PC-3 (cell line): ENCODE data around the gene HINFP.

Source experiments
- EZH2 ChIP-seq: fragments of 300-600 bp; sonication (generic); IDR thresholded peaks from one replicate; pipeline ENCODE4 v1.6.1; 2017; ENCODE audit warnings: antibody characterized with exemption, mild to moderate bottlenecking, low read length; ENCODE audit not compliant: unreplicated experiment
- EZH2phosphoT487 ChIP-seq: fragments of 300-600 bp; sonication (generic); IDR thresholded peaks from 2 replicates; pipeline ENCODE4 v1.6.1; 2018; ENCODE audit warnings: mild to moderate bottlenecking, antibody characterized with exemption, low read length, borderline replicate concordance
- TF ChIP-seq, protein P1 (sequence below): fragments of 300-600 bp; sonication (generic); conservative IDR thresholded peaks from 2 replicates; pipeline ENCODE4 v1.5.1; 2017; ENCODE audit warnings: antibody characterized with exemption, low read depth, mild to moderate bottlenecking, low read length

DNA sequence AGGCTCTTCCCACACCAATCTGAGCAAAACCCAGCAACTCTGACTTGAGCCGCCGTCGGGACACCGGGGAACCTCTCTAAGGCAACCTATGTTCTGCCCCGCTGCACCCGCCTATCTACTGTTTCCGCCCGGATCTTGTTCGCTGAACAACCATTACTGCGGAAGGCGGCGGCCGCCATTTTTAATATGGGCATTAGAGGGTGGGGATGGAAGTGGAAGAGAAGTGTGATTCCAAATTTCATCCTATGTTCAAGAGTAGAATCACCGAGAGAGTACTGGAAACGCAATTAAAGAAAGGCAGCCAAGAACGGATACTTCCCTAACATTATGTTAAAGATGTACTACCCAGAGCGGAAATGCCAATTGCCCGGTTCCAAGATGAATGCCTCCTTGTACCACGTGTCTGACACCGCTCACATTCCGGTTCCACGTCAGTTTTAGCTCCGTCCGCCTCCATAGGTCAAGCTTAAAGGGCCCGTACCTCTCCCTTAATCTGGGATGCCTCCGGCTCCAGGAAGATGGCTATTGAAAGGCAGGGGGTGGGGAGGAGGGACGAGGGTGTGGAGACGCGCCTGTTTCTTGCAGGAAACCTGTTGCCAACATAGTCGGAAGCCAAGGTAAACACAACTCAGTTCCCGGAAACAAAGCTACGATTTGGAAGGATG, 19.5 kb upstream of the HINFP start, which contains the start of gene DPAGT1:
- TF ChIP-seq, protein P1, sequence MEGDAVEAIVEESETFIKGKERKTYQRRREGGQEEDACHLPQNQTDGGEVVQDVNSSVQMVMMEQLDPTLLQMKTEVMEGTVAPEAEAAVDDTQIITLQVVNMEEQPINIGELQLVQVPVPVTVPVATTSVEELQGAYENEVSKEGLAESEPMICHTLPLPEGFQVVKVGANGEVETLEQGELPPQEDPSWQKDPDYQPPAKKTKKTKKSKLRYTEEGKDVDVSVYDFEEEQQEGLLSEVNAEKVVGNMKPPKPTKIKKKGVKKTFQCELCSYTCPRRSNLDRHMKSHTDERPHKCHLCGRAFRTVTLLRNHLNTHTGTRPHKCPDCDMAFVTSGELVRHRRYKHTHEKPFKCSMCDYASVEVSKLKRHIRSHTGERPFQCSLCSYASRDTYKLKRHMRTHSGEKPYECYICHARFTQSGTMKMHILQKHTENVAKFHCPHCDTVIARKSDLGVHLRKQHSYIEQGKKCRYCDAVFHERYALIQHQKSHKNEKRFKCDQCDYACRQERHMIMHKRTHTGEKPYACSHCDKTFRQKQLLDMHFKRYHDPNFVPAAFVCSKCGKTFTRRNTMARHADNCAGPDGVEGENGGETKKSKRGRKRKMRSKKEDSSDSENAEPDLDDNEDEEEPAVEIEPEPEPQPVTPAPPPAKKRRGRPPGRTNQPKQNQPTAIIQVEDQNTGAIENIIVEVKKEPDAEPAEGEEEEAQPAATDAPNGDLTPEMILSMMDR = no peak
- no peak for TF ChIP-seq EZH2phosphoT487
- TF ChIP-seq EZH2 = no peak
